Measurements from ENCODE around the gene MRPS34.

GRCh38 chr16:1762196-1762878 is 10.6 kb downstream of the MRPS34 start:
- TF ChIP-seq, protein P1, sequence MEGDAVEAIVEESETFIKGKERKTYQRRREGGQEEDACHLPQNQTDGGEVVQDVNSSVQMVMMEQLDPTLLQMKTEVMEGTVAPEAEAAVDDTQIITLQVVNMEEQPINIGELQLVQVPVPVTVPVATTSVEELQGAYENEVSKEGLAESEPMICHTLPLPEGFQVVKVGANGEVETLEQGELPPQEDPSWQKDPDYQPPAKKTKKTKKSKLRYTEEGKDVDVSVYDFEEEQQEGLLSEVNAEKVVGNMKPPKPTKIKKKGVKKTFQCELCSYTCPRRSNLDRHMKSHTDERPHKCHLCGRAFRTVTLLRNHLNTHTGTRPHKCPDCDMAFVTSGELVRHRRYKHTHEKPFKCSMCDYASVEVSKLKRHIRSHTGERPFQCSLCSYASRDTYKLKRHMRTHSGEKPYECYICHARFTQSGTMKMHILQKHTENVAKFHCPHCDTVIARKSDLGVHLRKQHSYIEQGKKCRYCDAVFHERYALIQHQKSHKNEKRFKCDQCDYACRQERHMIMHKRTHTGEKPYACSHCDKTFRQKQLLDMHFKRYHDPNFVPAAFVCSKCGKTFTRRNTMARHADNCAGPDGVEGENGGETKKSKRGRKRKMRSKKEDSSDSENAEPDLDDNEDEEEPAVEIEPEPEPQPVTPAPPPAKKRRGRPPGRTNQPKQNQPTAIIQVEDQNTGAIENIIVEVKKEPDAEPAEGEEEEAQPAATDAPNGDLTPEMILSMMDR (optimal IDR thresholded peaks at IDR 0.05 in 1 of 3, IDR thresholded peaks at IDR 0.05 in 1 of 3, conservative IDR thresholded peaks at IDR 0.05 in 1 of 3; ENCODE audit: extremely low read depth in 1 of 3, insufficient read depth in 2 of 3, low read length in 3 of 3), result no peak
- no peak for TF ChIP-seq EZH2 (IDR thresholded peaks at IDR 0.05; ENCODE audit: low read length)

All from keratinocyte (primary cell).